Kidney (tissue), 14 donors: ENCODE data around the gene PRKD1. TPM values are rescaled to one million over a fixed set of nuclear protein-coding genes. Genes with fewer than 3 reads are reported as not detected.
A peak's percentile ranks its signal among the peaks of the same experiment; 100 is the strongest.

Source experiments
- DNase-seq, 5 donors: peaks; one replicate each; pipeline ENCODE4 v3.0.0-alpha.2; 2013 to 2020
- FAIRE-seq: peaks from 2 replicates; lab custom pipeline; 2012; peaks lifted over from hg19 to GRCh38; lab: Jason Lieb, UNC
- H3K27ac ChIP-seq, 2 donors: one replicate each; pipeline ENCODE4 v1.7.0; 2013; ENCODE audit warnings: low read depth in 2 of 2, low read length in 2 of 2, inconsistent platforms in 1 of 2
- H3K27me3 ChIP-seq: one replicate; pipeline ENCODE4 v1.7.1; 2013; ENCODE audit warnings: low read length, inconsistent platforms; ENCODE audit not compliant: control insufficient read depth, insufficient read depth
- H3K36me3 ChIP-seq, 3 donors: one replicate each; pipeline versions ENCODE4 v1.7.0 to v1.7.1; 2013; ENCODE audit warnings: low read length in 3 of 3, control low read depth in 1 of 3, inconsistent platforms in 1 of 3; ENCODE audit not compliant: insufficient read depth in 3 of 3, control insufficient read depth in 2 of 3
- H3K4me1 ChIP-seq, 3 donors: one replicate each; pipeline versions ENCODE4 v1.7.0 to v1.7.1; 2013; ENCODE audit warnings: low read length in 3 of 3, inconsistent platforms in 1 of 3, low read depth in 1 of 3; ENCODE audit not compliant: control insufficient read depth in 2 of 3, insufficient read depth in 2 of 3
- H3K4me3 ChIP-seq, 3 donors: one replicate each; pipeline versions ENCODE4 v1.7.0 to v1.8.1; 2013; ENCODE audit warnings: low read length in 3 of 3, control low read depth in 1 of 3, inconsistent platforms in 1 of 3
- H3K9ac ChIP-seq, 3 donors: one replicate each; pipeline versions ENCODE4 v1.7.0 to v1.7.1; 2013; ENCODE audit warnings: low read length in 3 of 3, control low read depth in 1 of 3, inconsistent platforms in 1 of 3
- H3K9me3 ChIP-seq, 3 donors: one replicate each; pipeline versions ENCODE4 v1.7.0 to v1.7.1; 2013; ENCODE audit warnings: low read length in 3 of 3, control low read depth in 1 of 3, inconsistent platforms in 1 of 3; ENCODE audit not compliant: control insufficient read depth in 2 of 3, insufficient read depth in 1 of 3
- CTCF ChIP-seq: IDR thresholded peaks from 3 replicates; pipeline ENCODE4 v1.5.1; 2012; ENCODE audit warnings: mild to moderate bottlenecking, moderate library complexity, borderline replicate concordance; ENCODE audit not compliant: insufficient read depth; ENCODE audit errors: extremely low read depth
- intact Hi-C: fragments of 100-400 bp; cut with DNase I; formaldehyde crosslinking; loops from one replicate; pipeline ENCODE4 v1.11.1; 2022
- polyA plus RNA-seq: library from polyadenylated mRNA; stranded (reverse); fragments of 350-450 nt; fragmentation: Illumina TruSeq; extraction: RNeasy Lipid Tissue Mini Kit (QIAGEN cat#74804); gene quantifications from one replicate; pipeline ENCODE4 v1.2.3, GENCODE V29; 2014; ENCODE audit warnings: low read depth, low replicate concordance; ENCODE audit not compliant: insufficient read depth
- total RNA-seq: library from RNA; stranded (reverse); fragmentation: NEBNext Ultra II Directional; extraction: Animal tissue kit (Norgen Biotek cat#: 25700); gene quantifications from one replicate; pipeline ENCODE4 v1.2.1, GENCODE V29; 2021
- donor health status: control.
- donor health status: control.
- donor health status: control.
- donor health status: control.
- donor health status: control.
- donor health status: DM: yes; HTN: yes; CAD: no.
- donor health status: Normal renal cell carcinoma (clear cell type).

Gene PRKD1
- total and polyA plus RNA-seq, 2 donors from 2014 or later, result 14.0 to 45.1 TPM

DNA sequence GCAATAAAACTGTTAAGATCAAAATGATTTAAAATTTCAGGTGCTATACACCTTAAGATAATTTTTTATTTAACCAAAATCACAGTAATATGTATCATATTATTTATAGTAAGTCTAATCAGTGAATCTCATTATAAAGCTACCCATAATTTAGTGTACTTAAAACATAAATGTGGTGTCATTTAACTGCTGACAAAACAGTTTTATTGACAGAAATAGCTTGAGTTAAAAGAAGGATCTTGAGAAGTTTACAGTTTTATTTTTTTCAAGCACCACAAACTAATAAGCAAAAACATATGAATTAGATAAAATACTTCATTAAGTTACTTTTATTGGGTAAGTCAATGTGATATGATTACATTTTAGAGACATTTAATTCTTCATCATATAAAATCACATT is 400.4 kb downstream of the PRKD1 start:
- H3K27me3 ChIP-seq, result no peaks in the 10 kb centered on the region
- TF ChIP-seq CTCF, result no peak
- H3K27ac ChIP-seq, result no peak overlapping the region
- no peaks in the 10 kb centered on the region for H3K36me3 ChIP-seq
- no peaks in the 10 kb centered on the region for H3K9me3 ChIP-seq
- H3K4me3 ChIP-seq, result no peak overlapping the region
- FAIRE-seq, result peak; percentile 19
- intact Hi-C loops, result no loop called here
- no peak for DNase-seq
- H3K4me1 ChIP-seq, result no peaks in the 10 kb centered on the region
- no peak overlapping the region for H3K9ac ChIP-seq
